Nephron progenitor cell (in vitro differentiated cells): Measurements from ENCODE around the gene GPRC5C.
A peak's percentile ranks its signal among the peaks of the same experiment; 100 is the strongest.

ENCODE experiments used
- DNase-seq: peaks from one replicate; pipeline ENCODE4 v3.0.0; 2021
- H3K27ac Mint-ChIP-seq: 2 replicates; pipeline ENCODE4 v1.8.0; 2021; ENCODE audit warnings: mild to moderate bottlenecking, moderate library complexity, mixed read lengths
- H3K27me3 Mint-ChIP-seq: 2 replicates; pipeline ENCODE4 v1.8.0; 2021; ENCODE audit warnings: mild to moderate bottlenecking, low read depth, mixed read lengths; ENCODE audit not compliant: poor library complexity
- H3K36me3 Mint-ChIP-seq: 2 replicates; pipeline ENCODE4 v1.8.0; 2021; ENCODE audit warnings: low read depth, mixed read lengths
- H3K4me1 Mint-ChIP-seq: 2 replicates; pipeline ENCODE4 v1.8.0; 2021; ENCODE audit warnings: mixed read lengths
- H3K4me3 Mint-ChIP-seq: 2 replicates; pipeline ENCODE4 v1.8.0; 2021; ENCODE audit warnings: mild to moderate bottlenecking, moderate library complexity, mixed read lengths
- H3K9me3 Mint-ChIP-seq: 2 replicates; pipeline ENCODE4 v1.8.0; 2021; ENCODE audit warnings: mild to moderate bottlenecking, moderate library complexity, mixed read lengths
- CTCF ChIP-seq: fragments of 200-600 bp; sonication (generic); IDR thresholded peaks from 2 replicates; pipeline ENCODE4 v1.5.0; 2021; ENCODE audit warnings: antibody characterized with exemption

Gene GPRC5C

DNA sequence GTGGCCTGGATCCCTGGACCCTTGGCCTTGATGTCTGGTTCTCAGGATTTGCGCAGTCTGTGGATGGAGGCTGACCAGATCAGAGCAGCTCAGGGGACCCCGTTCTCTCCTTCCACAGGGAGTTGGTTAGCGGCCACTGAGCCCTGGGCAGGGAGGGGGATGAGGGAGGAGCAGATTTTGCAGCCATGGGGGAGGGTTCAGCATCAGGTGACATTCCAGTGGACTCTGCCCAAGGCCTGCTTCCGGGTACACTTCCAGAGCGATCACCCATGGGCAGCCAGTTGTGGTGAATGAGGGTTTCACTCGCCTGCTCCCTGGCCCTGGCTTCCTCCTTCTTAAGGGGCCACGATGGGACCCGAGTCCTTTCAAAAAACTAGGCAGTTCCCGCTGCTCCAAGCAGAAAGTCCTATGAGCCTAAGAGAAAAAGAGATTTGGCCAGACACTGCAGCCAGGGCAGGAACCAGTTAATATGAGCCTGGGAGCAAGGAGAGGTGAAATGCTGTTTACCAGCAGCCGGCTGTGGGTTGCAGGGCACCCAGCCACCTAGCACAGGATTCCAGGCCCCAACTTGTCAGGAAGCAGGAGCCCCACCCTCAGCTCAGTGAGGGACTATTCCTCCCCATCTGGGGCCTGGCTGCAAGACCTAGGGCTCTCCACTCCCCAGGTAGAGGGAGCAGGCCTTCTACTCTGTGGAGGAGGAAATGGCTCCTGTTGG, 4.7 kb upstream of the GPRC5C start:
- Mint-ChIP-seq H3K9me3 (peaks cover 7% of the 10 kb centered on the region), H3K36me3 (peaks cover 6% of the 10 kb centered on the region), H3K4me3 (peak overlapping the region; percentile 60), H3K27ac (peak overlapping the region; percentile 92), H3K4me1 (peaks cover 62% of the 10 kb centered on the region), H3K27me3 (no peaks in the 10 kb centered on the region)
- TF ChIP-seq CTCF: no peak
- peak; percentile 57 for DNase-seq

GRCh38 chr17:74427763-74428153, 4.1 kb upstream of the GPRC5C start:
- no peak for DNase-seq
- H3K9me3 Mint-ChIP-seq: peaks cover 2% of the 10 kb centered on the region
- peak overlapping the region; percentile 18 for H3K4me3 Mint-ChIP-seq
- H3K36me3 Mint-ChIP-seq: peaks cover 2% of the 10 kb centered on the region
- TF ChIP-seq CTCF: no peak
- H3K27me3 Mint-ChIP-seq: no peaks in the 10 kb centered on the region
- peaks cover 62% of the 10 kb centered on the region for H3K4me1 Mint-ChIP-seq
- H3K27ac Mint-ChIP-seq: peak overlapping the region; percentile 76

GRCh38 chr17:74429604-74430384, 2.1 kb upstream of the GPRC5C start:
- no peak for TF ChIP-seq CTCF
- Mint-ChIP-seq H3K27ac (peak overlapping the region; percentile 95), H3K9me3 (no peaks in the 10 kb centered on the region), H3K36me3 (peaks cover 8% of the 10 kb centered on the region), H3K4me1 (peaks cover 72% of the 10 kb centered on the region), H3K4me3 (peak overlapping the region; percentile 89), H3K27me3 (peaks cover 4% of the 10 kb centered on the region)
- peak; percentile 32 for DNase-seq

DNA sequence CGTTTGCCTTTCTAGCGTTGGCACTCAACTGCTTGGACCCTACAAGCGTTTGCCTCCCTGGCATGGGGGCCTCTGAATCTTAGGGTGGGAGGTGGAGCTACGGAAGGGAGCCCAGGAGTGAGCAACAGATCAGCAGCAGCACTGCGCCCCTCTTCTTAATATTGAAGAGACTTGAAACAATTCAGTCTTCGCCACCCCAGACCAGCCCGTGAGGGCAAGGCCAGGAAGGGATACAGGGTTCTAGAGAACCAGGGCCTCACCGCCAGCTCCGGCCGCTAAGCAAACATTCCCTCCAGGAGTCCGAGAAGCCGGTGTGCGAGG, 1.5 kb upstream of the GPRC5C start:
- Mint-ChIP-seq H3K27ac (peak overlapping the region; percentile 95), H3K4me1 (peaks cover 69% of the 10 kb centered on the region), H3K9me3 (no peaks in the 10 kb centered on the region), H3K36me3 (peaks cover 8% of the 10 kb centered on the region), H3K4me3 (peak overlapping the region; percentile 89), H3K27me3 (peaks cover 5% of the 10 kb centered on the region)
- TF ChIP-seq CTCF: no peak
- no peak for DNase-seq

DNA sequence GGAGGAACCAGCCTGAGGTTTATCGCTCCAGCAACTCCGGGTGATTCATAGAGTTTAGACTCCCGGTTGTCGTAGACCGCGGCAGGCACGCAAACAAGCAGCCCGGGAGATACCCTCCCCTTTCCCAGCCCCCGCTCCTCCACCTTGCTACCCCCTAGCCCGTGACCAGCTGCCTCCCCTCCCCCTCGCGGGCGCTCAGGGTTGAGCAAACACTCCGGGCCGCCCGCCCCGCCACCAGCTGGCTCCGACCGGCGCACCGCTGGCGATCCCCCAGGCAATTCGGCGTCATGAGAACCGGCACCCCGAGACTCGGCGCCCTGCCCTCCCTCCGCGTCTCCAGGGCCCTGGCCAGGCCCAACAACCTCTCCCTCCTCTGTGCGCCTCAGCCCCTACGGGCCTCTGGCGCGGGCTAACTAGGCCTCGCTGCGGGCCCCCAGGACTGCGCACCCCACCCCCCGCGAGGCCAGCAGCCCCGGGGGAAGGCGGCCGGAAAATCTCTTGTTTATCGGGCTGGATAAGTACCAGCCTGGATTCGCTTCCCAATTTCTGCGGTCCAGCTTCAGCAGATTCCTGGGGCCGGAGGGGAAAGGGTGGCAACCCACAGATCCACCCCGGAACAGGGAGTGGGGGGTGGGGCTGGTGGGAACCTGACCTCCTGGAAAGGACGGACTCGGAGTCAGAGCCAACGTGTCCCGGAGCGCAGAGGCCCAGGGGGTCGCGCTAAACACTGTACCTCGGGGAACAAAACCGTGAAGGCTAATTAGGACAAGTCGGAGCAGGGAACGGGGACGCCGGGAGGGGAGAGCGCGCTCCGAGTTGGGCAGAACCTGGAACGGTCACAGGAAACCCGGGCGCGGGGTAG, 951 bp upstream of the GPRC5C start:
- DNase-seq: peak; percentile 90
- peak overlapping the region; percentile 97 for H3K27ac Mint-ChIP-seq
- H3K36me3 Mint-ChIP-seq: peaks cover 9% of the 10 kb centered on the region
- H3K9me3 Mint-ChIP-seq: no peaks in the 10 kb centered on the region
- peaks cover 69% of the 10 kb centered on the region for H3K4me1 Mint-ChIP-seq
- H3K27me3 Mint-ChIP-seq: peaks cover 6% of the 10 kb centered on the region
- TF ChIP-seq CTCF: no peak
- peak overlapping the region; percentile 89 for H3K4me3 Mint-ChIP-seq
